ENCODE measurements around the gene PAIP1.
"Not testable (repeated sequence)": the region's sequence is repeated elsewhere in the genome, so short reads cannot be mapped to it uniquely, and the experiment has no call there.

Gene PAIP1

GRCh38 chr5:43583724-43584123 is 26.8 kb upstream of the PAIP1 start:
- no peak overlapping the region for H3K4me3 ChIP-seq (ENCODE audit: low read depth, low read length)
- no peak for DNase-seq (ENCODE audit: low read depth, low spot score)
- no peak for TF ChIP-seq CTCF (IDR thresholded peaks at IDR 0.05; ENCODE audit: low read depth, low read length)
- in situ Hi-C loops (cut with HindIII; ENCODE audit: low sequenced_read_pairs): no loop called here

- in situ Hi-C loops (cut with HindIII; ENCODE audit: low sequenced_read_pairs): no loop called here
- TF ChIP-seq CTCF (IDR thresholded peaks at IDR 0.05; ENCODE audit: low read depth, low read length): no peak
- no peak overlapping the region for H3K4me3 ChIP-seq (ENCODE audit: low read depth, low read length)
- no peak for DNase-seq (ENCODE audit: low read depth, low spot score)
Measured at GRCh38 chr5:43582082-43583005, 25.5 kb upstream of the PAIP1 start.

- no peak for TF ChIP-seq CTCF (IDR thresholded peaks at IDR 0.05; ENCODE audit: low read depth, low read length)
- in situ Hi-C loops (cut with HindIII; ENCODE audit: low sequenced_read_pairs): no loop called here
- no peak for DNase-seq (ENCODE audit: low read depth, low spot score)
- H3K4me3 ChIP-seq (ENCODE audit: low read depth, low read length): no peak overlapping the region
Measured at GRCh38 chr5:43581398-43581797, 24.5 kb upstream of the PAIP1 start.

GRCh38 chr5:43580402-43581210 is 23.7 kb upstream of the PAIP1 start:
- H3K4me3 ChIP-seq (ENCODE audit: low read depth, low read length); in situ Hi-C loops (cut with HindIII; ENCODE audit: low sequenced_read_pairs); DNase-seq (ENCODE audit: low read depth, low spot score): not testable (repeated sequence)

- H3K4me3 ChIP-seq (ENCODE audit: low read depth, low read length): no peak overlapping the region
- TF ChIP-seq CTCF (IDR thresholded peaks at IDR 0.05; ENCODE audit: low read depth, low read length): no peak
- peak; percentile 62 for DNase-seq (ENCODE audit: low read depth, low spot score)
- in situ Hi-C loops (cut with HindIII; ENCODE audit: low sequenced_read_pairs): no loop called here
Measured at GRCh38 chr5:43573058-43573457, 16.2 kb upstream of the PAIP1 start.

GRCh38 chr5:43572357-43572756 is 15.5 kb upstream of the PAIP1 start:
- H3K4me3 ChIP-seq (ENCODE audit: low read depth, low read length): no peak overlapping the region
- in situ Hi-C loops (cut with HindIII; ENCODE audit: low sequenced_read_pairs): no loop called here
- peak; percentile 14 for DNase-seq (ENCODE audit: low read depth, low spot score)
- no peak for TF ChIP-seq CTCF (IDR thresholded peaks at IDR 0.05; ENCODE audit: low read depth, low read length)

- no peak for TF ChIP-seq CTCF (IDR thresholded peaks at IDR 0.05; ENCODE audit: low read depth, low read length)
- no peak for DNase-seq (ENCODE audit: low read depth, low spot score)
- in situ Hi-C loops (cut with HindIII; ENCODE audit: low sequenced_read_pairs): no loop called here
- H3K4me3 ChIP-seq (ENCODE audit: low read depth, low read length): no peak overlapping the region
Measured at GRCh38 chr5:43571237-43571636, 14.4 kb upstream of the PAIP1 start.
